GM19035 (cell line): ENCODE results near the gene GLIS1.

ENCODE experiments used
- ATAC-seq: cut with Tn5 transposase; IDR thresholded peaks from one replicate; pipeline ENCODE4 v1.9.1; 2021; ENCODE audit not compliant: unreplicated experiment

The GLIS1 gene

DNA sequence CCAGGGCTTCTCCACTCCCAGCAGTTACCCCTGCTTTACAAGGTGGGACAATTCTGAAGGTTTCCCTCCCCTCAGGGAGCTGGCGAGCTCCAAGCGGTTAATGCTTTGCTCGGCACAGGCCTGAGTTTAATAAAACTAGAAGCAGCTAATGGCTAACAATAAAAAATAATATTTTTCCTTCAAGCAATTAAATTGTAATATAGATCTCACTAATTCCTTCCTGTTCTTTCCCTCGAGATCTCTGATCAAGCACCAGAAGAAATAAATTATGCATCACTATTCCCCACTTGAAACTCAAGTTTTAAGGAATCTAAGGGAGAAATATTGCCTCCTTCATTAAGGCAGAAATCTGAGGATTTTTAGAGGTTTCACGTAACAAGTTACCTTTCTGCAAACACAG is 42.9 kb downstream of the GLIS1 start:
- ATAC-seq: no peak

DNA sequence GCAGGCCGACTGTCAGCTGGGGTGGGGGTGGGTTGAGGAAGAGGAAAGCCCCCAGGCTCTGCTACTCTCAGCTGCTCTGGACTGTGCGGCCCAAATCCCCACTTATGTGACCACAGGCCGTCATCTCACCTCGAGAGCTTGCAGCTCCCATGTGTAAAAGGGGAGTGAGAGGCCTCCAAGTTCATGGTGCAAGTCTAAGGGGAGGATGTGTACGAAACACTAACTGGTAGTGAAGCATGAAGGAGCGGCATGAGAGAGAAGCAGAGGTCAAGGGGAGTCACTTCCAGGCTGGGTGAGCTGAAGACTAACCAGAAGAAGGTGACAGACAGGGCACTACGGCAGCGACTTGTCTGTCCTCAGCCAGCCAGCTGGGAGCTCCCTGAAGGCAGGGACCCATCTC is 43.8 kb downstream of the GLIS1 start:
- no peak for ATAC-seq

- ATAC-seq: no peak
Measured at GRCh38 chr1:53694718-53695091, 44.3 kb downstream of the GLIS1 start.

GRCh38 chr1:53693773-53694717 is 44.9 kb downstream of the GLIS1 start:
- ATAC-seq: no peak

GRCh38 chr1:53693339-53693738 is 45.6 kb downstream of the GLIS1 start:
- no peak for ATAC-seq

DNA sequence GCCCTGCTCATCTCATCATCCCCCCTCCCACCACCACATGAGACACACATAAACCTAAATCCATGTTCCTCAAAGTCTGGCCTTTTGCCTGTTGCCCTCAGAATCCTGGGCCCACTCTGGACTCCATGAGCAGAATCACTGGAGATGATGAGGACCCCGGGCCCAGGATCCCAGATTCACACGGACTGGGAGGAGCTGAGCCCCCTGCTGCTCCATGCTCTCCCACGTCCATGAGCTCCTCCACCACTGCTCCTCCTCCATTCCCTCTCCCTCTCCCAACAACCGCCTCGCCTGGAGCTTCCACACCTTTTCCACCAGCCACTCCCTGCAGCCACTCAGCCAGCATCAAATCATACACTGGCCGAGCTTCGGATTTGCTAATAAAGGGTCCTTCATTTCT is 47.6 kb downstream of the GLIS1 start:
- no peak for ATAC-seq

- no peak for ATAC-seq
Measured at GRCh38 chr1:53690411-53690810, 48.6 kb downstream of the GLIS1 start.

DNA sequence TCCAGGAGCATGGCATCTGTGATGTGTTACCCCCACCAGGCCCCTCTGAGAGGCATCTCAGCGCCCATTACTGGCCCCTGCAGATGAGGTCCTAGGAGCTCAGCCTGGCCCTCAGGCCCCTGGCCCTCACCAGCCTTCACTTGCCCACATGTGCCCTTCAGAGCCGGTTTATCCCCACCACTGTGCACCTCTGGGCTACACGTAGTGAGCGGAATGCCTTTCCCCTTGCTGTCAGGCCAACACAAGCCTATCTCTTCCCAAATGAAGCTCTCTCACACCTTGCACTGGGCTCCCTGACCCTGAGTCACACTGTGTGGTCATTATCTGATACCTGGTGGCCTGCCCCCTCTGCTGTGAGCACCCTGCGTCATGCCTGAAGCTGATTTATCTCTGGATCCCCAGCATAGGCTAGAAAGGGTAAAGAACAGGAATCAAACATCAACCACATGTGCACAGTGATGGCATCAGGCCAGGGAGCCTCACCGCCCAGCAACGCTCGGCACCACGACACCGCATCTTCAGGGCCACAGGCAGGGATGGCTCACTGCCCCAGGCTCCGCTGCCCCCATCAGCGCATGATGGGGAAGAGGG is 49.1 kb downstream of the GLIS1 start:
- ATAC-seq: no peak

DNA sequence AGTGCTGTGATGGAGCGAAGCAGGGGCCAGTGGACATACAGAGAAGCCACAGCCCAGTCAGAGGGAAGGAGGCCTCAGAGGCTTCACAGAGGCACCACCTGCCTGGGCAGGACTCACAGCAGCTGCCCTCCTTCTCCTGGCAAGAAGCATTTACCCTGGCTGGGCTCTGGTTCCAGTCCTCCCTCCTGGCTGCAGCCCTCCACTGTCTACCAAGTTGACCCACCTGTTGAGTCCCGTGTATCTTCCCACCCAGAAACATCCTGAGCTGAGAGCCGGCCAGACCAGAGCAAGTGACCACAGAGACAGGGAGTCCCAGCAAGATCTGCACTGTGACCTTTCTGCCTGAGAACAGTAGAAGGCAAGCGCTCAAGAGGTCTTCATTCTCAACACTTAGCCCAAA is 49.7 kb downstream of the GLIS1 start:
- no peak for ATAC-seq

- no peak for ATAC-seq
Measured at GRCh38 chr1:53688381-53689102, 50.4 kb downstream of the GLIS1 start.

DNA sequence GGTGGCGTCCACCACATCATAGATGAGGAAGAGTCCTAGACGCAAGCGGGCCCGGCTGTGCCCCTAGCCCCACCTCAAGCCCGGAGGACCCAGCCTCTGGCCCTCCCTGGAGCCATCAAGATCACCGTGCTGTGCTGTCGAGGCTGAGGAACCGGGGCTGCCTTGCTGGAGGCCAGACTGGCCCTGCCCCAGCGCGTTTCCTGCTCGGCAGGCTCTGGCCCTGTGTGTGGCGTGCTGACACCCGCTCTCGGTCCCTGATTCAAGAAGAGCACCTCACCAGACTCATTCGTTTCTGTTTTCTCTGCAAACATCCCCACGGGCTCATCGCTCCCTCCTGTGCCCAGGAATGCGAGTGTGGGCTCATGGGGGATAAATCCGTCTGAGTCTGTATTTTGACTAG is 51.1 kb downstream of the GLIS1 start:
- ATAC-seq: no peak

DNA sequence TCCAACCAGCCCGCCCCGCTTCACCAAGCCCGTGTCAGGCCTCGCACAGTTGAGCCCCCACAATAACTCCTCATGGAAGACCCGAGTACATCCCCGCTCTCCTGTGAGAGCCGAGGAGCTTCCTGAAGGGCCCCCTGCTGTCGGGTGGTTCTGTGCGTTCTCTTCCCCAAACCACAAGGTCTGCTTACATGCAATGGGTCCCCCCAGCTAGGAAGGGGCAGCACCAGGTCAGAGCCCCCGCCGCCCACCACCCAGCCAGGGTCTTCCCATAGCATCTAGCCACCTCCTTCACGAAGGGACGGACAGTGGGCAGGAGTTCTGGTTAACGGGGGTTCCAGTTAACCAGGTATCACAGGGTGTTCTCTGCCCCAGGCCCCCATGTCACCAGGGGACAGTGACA is 51.5 kb downstream of the GLIS1 start:
- ATAC-seq: no peak

- no peak for ATAC-seq
Measured at GRCh38 chr1:53686965-53687267, 52.0 kb downstream of the GLIS1 start.

DNA sequence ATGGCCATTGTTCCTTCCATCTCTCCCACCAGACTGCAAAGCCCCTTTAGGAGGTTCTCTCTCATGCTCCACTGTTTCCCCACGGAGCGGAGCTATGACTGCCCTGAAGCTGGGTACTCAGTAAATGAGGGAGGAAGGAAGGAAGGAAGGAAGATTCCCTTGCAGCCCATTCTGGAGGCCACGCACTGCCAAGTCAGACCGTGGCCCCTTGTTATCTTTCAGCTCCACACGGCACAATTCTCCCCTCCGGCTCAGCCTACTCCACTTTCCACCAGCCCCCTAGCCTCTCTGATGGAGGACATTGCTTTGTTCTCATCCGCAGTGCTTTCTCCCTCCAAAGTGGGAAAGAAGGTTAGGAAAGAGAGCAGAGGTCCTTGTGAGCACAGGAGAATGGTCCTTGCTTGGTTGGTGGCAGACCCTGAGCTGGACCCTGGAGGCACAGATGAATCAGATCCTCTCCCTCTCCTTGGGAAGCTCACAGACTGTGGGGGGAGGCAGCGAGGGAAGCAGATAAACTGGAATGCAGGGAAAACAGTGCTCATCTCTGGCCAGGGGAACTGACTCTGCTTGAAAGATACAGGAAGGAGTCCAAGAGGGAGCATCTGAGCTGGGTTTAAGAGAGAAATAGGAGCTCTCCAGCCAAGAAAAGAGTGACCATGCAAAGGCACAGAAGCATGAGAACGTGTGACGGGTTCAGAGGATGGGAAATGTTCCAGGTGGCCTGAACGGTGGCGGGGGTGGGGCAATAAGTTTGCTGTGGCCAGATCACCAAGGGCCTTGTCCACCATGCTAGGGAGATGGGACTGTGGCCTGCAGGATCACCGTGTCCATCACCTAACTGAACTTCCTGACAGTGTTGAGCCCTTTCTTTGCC is 52.6 kb downstream of the GLIS1 start:
- ATAC-seq: no peak

DNA sequence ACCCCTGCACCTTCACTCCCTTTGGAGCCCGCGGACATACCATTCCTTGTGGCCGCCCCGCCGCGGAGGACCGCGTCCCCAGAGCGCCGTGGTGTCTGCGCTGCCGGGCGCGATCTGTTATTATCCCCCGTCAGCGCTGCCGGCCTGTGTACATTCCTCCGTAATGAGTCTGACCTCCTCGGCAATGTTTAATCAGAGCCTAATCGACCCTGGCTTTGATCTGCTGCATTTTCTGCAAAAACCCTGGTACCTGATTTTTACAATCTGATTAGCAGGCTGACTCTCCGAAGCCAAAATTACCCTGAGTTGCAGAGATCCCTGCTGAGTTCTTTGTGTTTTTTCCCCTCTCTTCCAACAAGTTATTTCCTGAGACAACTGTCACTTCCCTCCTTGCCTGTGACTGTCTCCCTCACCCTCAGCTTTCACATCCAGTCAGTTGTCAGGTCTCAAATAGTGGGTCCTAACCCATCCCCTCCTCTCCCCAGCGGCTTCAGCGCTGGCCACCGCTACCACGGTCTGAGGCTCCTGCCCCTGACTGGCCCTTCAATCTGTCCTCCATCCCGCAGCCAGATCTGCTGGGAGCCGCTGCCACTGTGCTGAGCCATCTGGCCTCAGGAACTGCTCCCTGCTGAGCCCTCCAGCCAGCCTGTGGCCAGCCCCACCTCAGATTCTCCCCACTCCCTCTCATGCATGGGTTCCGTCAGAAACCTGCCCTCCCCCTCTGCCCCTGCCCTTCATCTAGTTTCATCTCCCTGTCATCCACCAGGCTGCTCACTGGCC is 53.5 kb downstream of the GLIS1 start:
- ATAC-seq: no peak

- no peak for ATAC-seq
Measured at GRCh38 chr1:53684741-53685140, 54.2 kb downstream of the GLIS1 start.

DNA sequence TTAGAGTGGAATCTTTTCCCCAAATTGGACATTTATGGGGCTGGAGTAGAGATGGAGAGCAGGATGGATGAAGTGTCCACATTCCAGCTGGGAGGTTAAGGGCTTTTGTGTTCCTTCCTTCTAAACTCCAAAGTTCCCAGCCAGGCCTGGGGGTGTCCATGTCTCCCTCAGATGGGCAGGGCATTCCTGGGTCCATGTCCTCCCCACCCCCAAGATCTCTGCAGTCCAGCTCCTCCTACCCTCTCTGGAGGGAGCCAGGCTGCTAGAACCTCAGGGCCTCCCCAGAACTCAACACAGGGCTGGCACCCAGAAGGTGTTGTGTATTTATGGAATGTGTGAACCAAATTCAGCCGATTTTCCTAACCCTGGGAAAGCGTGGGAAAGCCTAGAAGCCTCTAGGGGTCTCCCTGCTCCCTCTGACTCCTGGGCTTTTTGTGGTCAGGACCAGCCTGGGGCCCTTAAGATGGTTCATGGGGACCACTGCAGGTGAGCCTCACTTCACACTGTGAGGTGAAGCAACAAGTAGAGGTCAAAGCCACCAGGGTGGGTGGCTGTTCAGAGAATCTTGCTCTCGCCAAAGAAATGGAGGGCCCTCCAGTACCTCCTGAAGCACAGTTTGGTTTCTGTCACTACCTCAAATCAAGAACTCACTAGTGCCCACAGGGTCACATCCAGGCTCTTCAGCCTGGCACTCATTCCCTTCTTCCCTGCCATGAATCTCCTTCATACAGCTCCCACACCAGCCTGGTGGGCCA is 54.8 kb downstream of the GLIS1 start:
- ATAC-seq: no peak

- no peak for ATAC-seq
Measured at GRCh38 chr1:53682881-53683280, 56.1 kb downstream of the GLIS1 start.

- ATAC-seq: no peak
Measured at GRCh38 chr1:53681977-53682685, 56.8 kb downstream of the GLIS1 start.
